Brain microvascular endothelial cell (primary cell): Measurements from ENCODE around the gene STAT5B.

Experiments used
- DNase-seq: peaks from one replicate; pipeline ENCODE4 v3.0.0-alpha.2; 2020
- H3K27ac ChIP-seq: fragments of 250-450 bp; sonication (Bioruptor Pico); 2 replicates; pipeline ENCODE4 v1.5.1; 2020; ENCODE audit warnings: mild to moderate bottlenecking, moderate library complexity
- H3K27me3 ChIP-seq: fragments of 250-450 bp; sonication (Bioruptor Pico); replicated peaks from 2 replicates; pipeline ENCODE4 v1.5.1; 2020; ENCODE audit warnings: mild to moderate bottlenecking
- H3K36me3 ChIP-seq: fragments of 250-450 bp; sonication (Bioruptor Pico); replicated peaks from 2 replicates; pipeline ENCODE4 v1.5.1; 2020; ENCODE audit warnings: mild to moderate bottlenecking
- H3K4me3 ChIP-seq: 2 replicates; pipeline ENCODE4 v1.5.1; 2011; ENCODE audit warnings: low read depth, mild to moderate bottlenecking, control low read depth, low read length, moderate library complexity
- in situ Hi-C: cut with HindIII; loops from 2 replicates; pipeline ENCODE4 v1.10.0; 2017; ENCODE audit warnings: low sequenced_read_pairs, low pct_ligation_motif_present
- TF ChIP-seq, protein P1 (sequence below): IDR thresholded peaks from 2 replicates; pipeline ENCODE4 v1.5.1; 2011; ENCODE audit warnings: low read depth, mild to moderate bottlenecking, moderate library complexity, low read length, control low read depth, inconsistent platforms; ENCODE audit errors: missing control alignments

STAT5B gene

GRCh38 chr17:42202159-42202558 lies 74.0 kb downstream of the STAT5B start:
- Histone ChIP-seq H3K4me3 (no peak overlapping the region), H3K27ac (no peak overlapping the region), H3K27me3 (no peaks in the 10 kb centered on the region), H3K36me3 (peaks cover 46% of the 10 kb centered on the region)
- TF ChIP-seq, protein P1, sequence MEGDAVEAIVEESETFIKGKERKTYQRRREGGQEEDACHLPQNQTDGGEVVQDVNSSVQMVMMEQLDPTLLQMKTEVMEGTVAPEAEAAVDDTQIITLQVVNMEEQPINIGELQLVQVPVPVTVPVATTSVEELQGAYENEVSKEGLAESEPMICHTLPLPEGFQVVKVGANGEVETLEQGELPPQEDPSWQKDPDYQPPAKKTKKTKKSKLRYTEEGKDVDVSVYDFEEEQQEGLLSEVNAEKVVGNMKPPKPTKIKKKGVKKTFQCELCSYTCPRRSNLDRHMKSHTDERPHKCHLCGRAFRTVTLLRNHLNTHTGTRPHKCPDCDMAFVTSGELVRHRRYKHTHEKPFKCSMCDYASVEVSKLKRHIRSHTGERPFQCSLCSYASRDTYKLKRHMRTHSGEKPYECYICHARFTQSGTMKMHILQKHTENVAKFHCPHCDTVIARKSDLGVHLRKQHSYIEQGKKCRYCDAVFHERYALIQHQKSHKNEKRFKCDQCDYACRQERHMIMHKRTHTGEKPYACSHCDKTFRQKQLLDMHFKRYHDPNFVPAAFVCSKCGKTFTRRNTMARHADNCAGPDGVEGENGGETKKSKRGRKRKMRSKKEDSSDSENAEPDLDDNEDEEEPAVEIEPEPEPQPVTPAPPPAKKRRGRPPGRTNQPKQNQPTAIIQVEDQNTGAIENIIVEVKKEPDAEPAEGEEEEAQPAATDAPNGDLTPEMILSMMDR = no peak
- no peak for DNase-seq
- in situ Hi-C loops = no loop called here

DNA sequence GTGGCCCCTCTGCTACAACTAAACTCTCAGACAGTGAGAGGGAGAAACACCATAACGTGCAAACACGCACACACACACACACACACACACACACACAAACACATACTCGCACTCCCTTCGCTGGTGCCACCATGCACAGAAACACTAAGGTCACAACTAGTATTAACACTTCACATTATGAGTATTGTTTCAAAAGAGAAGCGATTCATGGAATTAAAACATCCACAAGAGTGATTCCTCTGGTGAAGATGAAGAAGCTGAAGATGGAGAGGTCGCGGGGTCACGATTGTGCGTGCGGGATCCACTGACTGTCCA lies 74.8 kb downstream of the STAT5B start:
- Histone ChIP-seq H3K27ac (no peak overlapping the region), H3K27me3 (no peaks in the 10 kb centered on the region), H3K36me3 (peaks cover 42% of the 10 kb centered on the region), H3K4me3 (no peak overlapping the region)
- in situ Hi-C loops = no loop called here
- DNase-seq = no peak
- TF ChIP-seq, protein P1 = no peak

DNA sequence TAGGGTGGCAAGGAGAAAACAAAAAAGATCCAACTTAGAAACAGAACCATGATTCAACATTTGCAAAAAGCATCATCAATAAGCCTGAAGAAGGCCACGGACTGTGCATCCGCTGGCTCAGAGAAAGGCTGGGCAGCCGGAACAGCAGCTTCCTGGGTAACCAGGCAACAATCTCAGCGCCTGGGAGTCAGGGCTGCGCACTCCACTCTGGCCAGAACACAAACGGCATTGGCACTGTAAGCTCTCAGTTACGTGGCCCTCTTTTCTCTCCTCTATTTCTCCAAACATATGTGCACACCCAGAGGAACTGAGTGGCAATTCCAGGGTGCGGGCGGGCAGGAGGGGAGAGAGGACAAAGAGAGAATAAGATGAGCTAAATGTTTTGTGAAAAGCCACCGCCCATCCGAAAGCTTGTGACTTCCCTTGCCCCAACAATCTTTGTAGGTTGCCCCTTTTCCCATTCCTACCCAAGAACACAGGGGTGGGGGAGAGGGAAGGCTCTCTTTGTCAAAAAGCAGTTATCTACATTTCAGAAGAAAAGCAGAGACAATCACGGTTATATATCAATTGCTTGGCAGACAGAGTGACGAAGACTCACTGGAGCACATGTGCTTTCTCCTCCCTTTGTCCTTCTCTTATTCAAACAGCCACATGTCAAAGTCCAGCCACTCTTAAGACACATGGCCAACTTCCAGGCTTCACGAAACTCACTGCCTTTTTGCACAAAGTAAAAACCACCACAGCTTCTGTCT lies 75.3 kb downstream of the STAT5B start:
- H3K4me3 ChIP-seq = no peak overlapping the region
- in situ Hi-C loops = no loop called here
- DNase-seq = no peak
- TF ChIP-seq, protein P1 = no peak
- no peaks in the 10 kb centered on the region for H3K27me3 ChIP-seq
- H3K36me3 ChIP-seq = peaks cover 37% of the 10 kb centered on the region
- H3K27ac ChIP-seq = no peak overlapping the region

DNA sequence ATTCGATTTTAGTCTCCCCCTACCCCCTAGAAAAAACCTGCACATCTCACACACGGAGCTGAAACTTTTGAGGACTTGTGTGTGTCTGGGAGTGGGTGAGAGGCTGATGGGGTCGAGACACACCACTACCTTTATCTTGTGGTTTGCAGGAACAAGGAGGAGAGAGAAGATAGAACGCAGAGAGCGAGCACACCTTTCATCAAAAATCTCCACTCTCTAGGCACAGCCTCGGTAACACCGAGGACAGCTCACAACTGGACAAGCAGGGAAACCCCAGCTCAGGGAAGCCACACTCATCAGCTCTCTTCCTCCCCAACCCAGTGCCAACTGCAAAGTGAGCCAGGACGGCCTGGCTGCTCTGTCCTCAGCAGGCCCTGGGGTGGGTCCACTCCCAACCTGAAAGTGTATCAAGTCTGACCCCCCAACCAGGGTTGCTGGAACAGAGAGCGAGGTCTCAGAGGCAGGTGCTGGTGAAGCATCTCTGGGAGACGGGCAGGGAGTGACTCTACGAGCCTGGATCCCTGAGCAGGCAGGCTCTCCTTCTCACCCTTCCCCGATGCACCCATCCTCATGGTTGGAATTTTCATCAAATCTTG lies 76.7 kb downstream of the STAT5B start:
- H3K4me3 ChIP-seq = no peak overlapping the region
- DNase-seq = no peak
- TF ChIP-seq, protein P1 = no peak
- in situ Hi-C loops = no loop called here
- H3K36me3 ChIP-seq = peaks cover 27% of the 10 kb centered on the region
- H3K27ac ChIP-seq = no peak overlapping the region
- no peaks in the 10 kb centered on the region for H3K27me3 ChIP-seq

DNA sequence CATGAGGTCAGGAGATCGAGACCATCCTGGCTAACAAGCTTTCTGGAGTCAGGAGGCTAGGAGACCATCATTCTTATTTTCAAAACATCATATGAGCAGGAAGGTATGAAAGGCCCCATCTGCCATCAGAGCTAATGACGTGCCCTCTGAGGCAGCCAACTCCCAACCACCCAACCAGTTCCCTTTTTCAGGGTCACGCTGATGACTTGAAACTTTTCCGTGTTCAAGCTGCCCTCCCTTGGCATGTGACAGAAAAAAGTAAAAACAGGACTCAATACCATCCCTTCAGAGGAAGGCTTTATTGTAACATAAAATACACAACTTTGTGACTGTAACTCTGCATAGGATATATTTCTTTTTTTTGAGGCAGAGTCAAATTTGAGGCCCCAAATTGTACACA lies 77.3 kb downstream of the STAT5B start:
- Histone ChIP-seq H3K27me3 (no peaks in the 10 kb centered on the region), H3K27ac (no peak overlapping the region), H3K4me3 (no peak overlapping the region), H3K36me3 (peaks cover 20% of the 10 kb centered on the region)
- TF ChIP-seq, protein P1 = no peak
- in situ Hi-C loops = no loop called here
- no peak for DNase-seq
